GM10248 (cell line): ENCODE measurements around the gene PITPNB.

Experiments used
- CTCF ChIA-PET: fragments of 300-600 bp; sonication (Branson Sonifier 250); formaldehyde crosslinking; extraction: SDS; loops from one replicate; lab custom pipeline; 2021; ENCODE audit warnings: antibody characterized with exemption; lab: Yijun Ruan, JAX
- POLR2A ChIA-PET: fragments of 350-650 bp; sonication (Branson Sonifier 250); formaldehyde crosslinking; extraction: SDS; loops from one replicate; lab custom pipeline; 2020; ENCODE audit warnings: antibody characterized with exemption; lab: Yijun Ruan, JAX
- DNase-seq: peaks from one replicate; pipeline ENCODE4 v3.0.0; 2012; ENCODE audit errors: extremely low spot score
- TF ChIP-seq, protein P1 (sequence below): IDR thresholded peaks from 2 replicates; pipeline ENCODE4 v1.5.1; 2012; ENCODE audit warnings: mild to moderate bottlenecking, low read depth; ENCODE audit errors: extremely low read depth, missing control alignments, control extremely low read depth

Gene PITPNB

DNA sequence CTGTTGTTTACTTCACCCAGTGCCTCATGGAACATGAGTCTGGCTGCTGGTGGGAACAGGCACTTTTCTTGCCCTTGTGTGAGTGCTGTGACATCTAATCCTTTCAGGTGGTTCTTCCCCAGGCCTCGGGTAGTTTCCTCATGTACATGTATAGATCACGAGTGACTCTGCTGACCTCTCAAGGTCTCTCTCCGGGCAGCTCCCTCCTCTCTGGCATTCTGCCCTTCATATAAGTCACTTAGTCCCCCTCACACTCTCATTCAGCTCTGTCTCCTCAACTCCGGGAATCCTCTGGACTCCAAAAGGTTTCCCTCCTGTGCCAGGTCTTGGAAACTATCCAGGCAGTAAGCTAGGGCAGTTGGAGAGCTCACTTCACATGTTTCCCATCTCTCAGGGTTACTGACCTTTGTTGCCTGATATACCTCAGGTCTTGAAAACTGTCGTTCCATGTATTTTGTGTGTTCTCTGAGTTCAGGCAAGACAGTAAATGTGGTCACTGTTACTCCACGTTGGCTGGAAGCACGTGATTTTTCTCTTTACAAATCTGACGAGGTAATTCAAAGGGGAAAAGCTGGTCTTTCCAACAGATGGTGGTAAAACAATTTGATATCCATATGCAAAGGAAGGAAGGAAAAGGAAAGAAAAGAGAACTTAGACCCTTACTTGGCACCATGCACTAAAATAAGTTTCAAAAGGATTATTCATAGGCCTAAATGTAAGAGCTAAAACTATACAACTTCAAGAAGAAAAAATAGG lies 40.5 kb upstream of the PITPNB start:
- POLR2A ChIA-PET, result no interaction called here
- no peak for DNase-seq
- CTCF ChIA-PET, result interaction anchor here (1.6 to 2.0 kb wide), 3 partner anchors 9 to 21 kb away, joined by 3 to 6 read pairs (median 4); no protein-coding TSS in a partner anchor
- TF ChIP-seq, protein P1, sequence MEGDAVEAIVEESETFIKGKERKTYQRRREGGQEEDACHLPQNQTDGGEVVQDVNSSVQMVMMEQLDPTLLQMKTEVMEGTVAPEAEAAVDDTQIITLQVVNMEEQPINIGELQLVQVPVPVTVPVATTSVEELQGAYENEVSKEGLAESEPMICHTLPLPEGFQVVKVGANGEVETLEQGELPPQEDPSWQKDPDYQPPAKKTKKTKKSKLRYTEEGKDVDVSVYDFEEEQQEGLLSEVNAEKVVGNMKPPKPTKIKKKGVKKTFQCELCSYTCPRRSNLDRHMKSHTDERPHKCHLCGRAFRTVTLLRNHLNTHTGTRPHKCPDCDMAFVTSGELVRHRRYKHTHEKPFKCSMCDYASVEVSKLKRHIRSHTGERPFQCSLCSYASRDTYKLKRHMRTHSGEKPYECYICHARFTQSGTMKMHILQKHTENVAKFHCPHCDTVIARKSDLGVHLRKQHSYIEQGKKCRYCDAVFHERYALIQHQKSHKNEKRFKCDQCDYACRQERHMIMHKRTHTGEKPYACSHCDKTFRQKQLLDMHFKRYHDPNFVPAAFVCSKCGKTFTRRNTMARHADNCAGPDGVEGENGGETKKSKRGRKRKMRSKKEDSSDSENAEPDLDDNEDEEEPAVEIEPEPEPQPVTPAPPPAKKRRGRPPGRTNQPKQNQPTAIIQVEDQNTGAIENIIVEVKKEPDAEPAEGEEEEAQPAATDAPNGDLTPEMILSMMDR, result no peak

DNA sequence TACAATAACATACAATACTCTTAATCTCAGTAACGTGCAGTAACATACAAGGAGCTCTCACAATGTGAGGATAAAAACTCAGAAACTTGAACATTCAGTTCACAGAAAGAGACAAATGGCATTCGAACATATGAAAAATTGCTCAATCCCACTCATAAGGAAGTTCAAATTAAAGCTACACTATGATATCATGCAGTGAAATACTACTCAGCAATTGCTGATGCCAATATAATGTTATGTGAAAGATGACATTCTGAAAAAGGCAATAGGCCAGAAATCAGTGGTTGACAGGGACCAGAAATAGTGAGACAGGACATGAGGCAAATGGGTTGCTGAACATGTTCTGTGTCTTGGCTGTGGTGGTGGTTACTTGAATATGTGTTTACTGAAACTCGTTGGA lies 33.7 kb upstream of the PITPNB start:
- TF ChIP-seq, protein P1, result no peak
- POLR2A ChIA-PET, result no interaction called here
- no peak for DNase-seq
- CTCF ChIA-PET, result no interaction called here

DNA sequence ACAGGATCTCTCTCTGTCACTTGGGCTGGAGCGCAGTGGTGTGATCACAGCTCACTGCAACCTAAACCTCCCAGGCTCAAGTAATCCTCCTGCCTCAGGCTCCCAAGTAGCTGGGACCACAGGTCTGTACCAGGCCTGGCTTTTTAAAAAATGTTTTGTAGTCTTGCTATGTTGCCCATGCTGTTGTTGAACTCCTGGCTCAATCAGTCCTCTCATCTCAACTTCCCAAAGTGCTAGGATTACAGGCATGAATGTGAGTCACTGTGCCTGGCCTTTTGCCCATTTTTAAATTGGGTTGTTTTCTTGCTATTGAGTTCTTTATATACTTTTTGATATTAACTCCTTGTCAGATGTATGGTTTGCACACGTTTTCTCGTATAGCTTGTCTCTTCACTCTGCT lies 33.0 kb upstream of the PITPNB start:
- TF ChIP-seq, protein P1, result no peak
- POLR2A ChIA-PET, result no interaction called here
- CTCF ChIA-PET, result no interaction called here
- no peak for DNase-seq

DNA sequence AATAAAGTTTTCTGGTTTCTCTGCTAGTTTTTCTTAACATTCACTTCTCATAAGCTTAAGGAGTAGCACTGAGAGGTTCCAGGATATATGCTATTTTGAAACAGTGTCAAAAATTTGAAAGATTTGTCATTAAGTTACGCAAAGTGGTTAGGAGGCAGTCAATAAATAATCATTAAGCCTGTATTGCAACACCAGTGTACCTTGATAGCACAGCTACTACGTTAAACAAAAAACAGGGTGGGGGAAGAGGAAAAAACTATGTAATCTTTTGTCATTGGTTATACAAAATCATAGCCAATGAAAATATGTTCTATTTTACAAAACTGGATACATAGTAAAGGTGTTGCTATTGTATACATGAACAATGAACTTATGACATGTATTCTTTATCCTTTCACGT lies 30.4 kb upstream of the PITPNB start:
- CTCF ChIA-PET, result interaction anchor here (0.8 kb wide), 1 partner anchor 50 kb away, joined by 4 read pairs; no protein-coding TSS in a partner anchor
- TF ChIP-seq, protein P1, result no peak
- DNase-seq, result no peak
- POLR2A ChIA-PET, result no interaction called here

DNA sequence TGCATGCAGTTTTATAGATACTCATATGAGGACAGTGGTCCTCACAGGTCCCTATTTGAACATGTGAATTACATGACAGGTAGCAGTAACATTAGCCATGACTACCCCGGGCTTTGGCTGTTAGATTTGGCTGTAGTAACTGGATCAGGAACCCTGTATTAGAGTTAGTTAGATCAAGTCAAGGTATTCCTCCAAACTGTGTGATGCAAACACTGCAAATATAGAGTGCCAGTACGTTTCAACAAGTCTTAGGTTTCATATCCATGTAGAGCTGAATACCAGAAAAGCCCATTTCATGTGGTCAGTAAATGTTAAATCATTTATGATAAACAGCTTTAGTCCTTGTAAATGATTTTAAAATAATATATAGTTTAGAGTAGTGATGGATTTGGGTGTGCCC lies 29.5 kb upstream of the PITPNB start:
- no peak for DNase-seq
- ChIA-PET POLR2A (no interaction called here), CTCF (no interaction called here)
- TF ChIP-seq, protein P1, result no peak

DNA sequence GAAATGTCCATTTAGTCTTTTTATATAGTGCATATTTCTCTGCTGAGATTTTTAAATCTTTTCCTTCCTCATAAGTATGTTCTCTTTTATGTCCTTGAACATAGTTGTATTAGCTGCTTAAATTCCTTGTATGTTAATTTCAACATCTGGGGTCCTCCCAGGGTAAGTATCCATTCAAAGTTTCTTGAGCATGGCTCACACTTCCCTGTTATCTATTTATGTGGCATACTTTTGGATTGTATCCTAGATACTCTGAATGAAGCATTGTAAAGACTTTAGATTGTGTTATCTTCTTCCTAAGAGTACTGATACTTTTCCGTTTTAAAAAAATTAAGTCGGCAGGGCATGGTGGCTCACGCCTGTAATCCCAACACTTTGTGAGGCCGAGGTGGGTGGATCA lies 28.4 kb upstream of the PITPNB start:
- ChIA-PET POLR2A (no interaction called here), CTCF (interaction anchor here (1.1 kb wide), 1 partner anchor 11 kb away, joined by 3 read pairs; no protein-coding TSS in a partner anchor)
- DNase-seq, result no peak
- TF ChIP-seq, protein P1, result no peak
